Left lung (tissue), 10 donors: ENCODE results near the gene ARHGEF33. TPM values are rescaled to one million over a fixed set of nuclear protein-coding genes. Genes with fewer than 3 reads are reported as not detected.

Experiments
- ATAC-seq: fragments of 200-7000 bp; cut with Tn5 transposase; one replicate; pipeline ENCODE4 v1.9.1; 2020; ENCODE audit warnings: moderate library complexity
- DNase-seq, 4 donors: peaks; one replicate each; pipeline ENCODE4 v3.0.0-alpha.2; 2013 to 2020
- H3K27ac ChIP-seq, 2 donors: fragments of 200-600 bp; sonication (generic) in 1 of 2; one replicate each; pipeline versions ENCODE4 v1.5.0 to v1.8.0; 2020 to 2021
- H3K27me3 ChIP-seq, 2 donors: fragments of 200-600 bp; sonication (generic) in 1 of 2; one replicate each; pipeline versions ENCODE4 v1.5.0 to v1.8.0; 2020 to 2021
- H3K36me3 ChIP-seq, 2 donors: fragments of 200-600 bp; sonication (generic) in 1 of 2; one replicate each; pipeline versions ENCODE4 v1.5.0 to v1.8.0; 2020 to 2021
- H3K4me1 ChIP-seq, 2 donors: fragments of 200-600 bp; one replicate each; pipeline ENCODE4 v1.8.0; 2021
- H3K4me3 ChIP-seq, 2 donors: fragments of 200-600 bp; sonication (generic) in 1 of 2; one replicate each; pipeline versions ENCODE4 v1.5.0 to v1.8.0; 2020 to 2021; ENCODE audit warnings: mild to moderate bottlenecking in 1 of 2
- H3K9me3 ChIP-seq, 2 donors: fragments of 200-600 bp; sonication (generic) in 1 of 2; one replicate each; pipeline versions ENCODE4 v1.5.0 to v1.8.0; 2020 to 2021
- CTCF ChIP-seq, 2 donors: fragments of 200-600 bp; sonication (generic) in 1 of 2; IDR thresholded peaks; one replicate each; pipeline versions ENCODE4 v1.5.0 to v1.8.0; 2021; ENCODE audit warnings: antibody characterized with exemption in 2 of 2
- intact Hi-C, 2 donors: fragments of 100-400 bp; cut with DNase I; formaldehyde crosslinking; loops; one replicate each; pipeline versions ENCODE4 v1.11.2 to v1.14.2; 2022
- polyA plus RNA-seq, 6 donors: library from polyadenylated mRNA; unstranded; fragments of 120-200 nt; gene quantifications; one replicate each; pipeline ENCODE4 v1.2.1, GENCODE V29; 2013; ENCODE audit not compliant: insufficient read length in 6 of 6
- total RNA-seq, 2 donors: library from RNA; stranded (reverse); fragmentation: NEBNext Ultra II Directional; extraction: Animal tissue kit (Norgen Biotek cat#: 25700); gene quantifications; one replicate each; pipeline ENCODE4 v1.2.1, GENCODE V29; 2021
- donor health status: DM: no; HTN: yes; CAD: no.
- donor health status: DM: no; HTN: no; CAD: no.

Gene ARHGEF33
- total and polyA plus RNA-seq, 8 donors, result 0.82 to 4.1 (median 3.0) TPM

- TF ChIP-seq CTCF (IDR thresholded peaks at IDR 0.05), result no peak
- ATAC-seq (no peak), DNase-seq (no peak)
- Histone ChIP-seq H3K9me3 (no peaks in the 10 kb centered on the region), H3K4me3 (no peak overlapping the region), H3K4me1 (no peaks in the 10 kb centered on the region), H3K27ac (no peak overlapping the region), H3K36me3 (peaks cover 0 to 31% of the 10 kb centered on the region in 2 donors), H3K27me3 (no peaks in the 10 kb centered on the region)
- intact Hi-C loops, result no loop called here
Observed at GRCh38 chr2:38981670-38982357, 92.1 kb downstream of the ARHGEF33 start.

GRCh38 chr2:38982498-38982897 is 92.8 kb downstream of the ARHGEF33 start:
- Histone ChIP-seq H3K4me1 (no peaks in the 10 kb centered on the region), H3K27me3 (no peaks in the 10 kb centered on the region), H3K4me3 (no peak overlapping the region), H3K9me3 (no peaks in the 10 kb centered on the region), H3K27ac (no peak overlapping the region), H3K36me3 (peaks cover 0 to 38% of the 10 kb centered on the region in 2 donors)
- ATAC-seq, result no peak
- intact Hi-C loops, result no loop called here
- TF ChIP-seq CTCF (IDR thresholded peaks at IDR 0.05), result no peak
- no peak for DNase-seq

- TF ChIP-seq CTCF (IDR thresholded peaks at IDR 0.05), result no peak
- H3K4me1 ChIP-seq, result no peaks in the 10 kb centered on the region
- no peaks in the 10 kb centered on the region for H3K9me3 ChIP-seq
- no peak overlapping the region for H3K4me3 ChIP-seq
- no peak overlapping the region for H3K27ac ChIP-seq
- DNase-seq (no peak), ATAC-seq (no peak)
- intact Hi-C loops, result no loop called here
- H3K36me3 ChIP-seq, result peaks cover 0 to 72% of the 10 kb centered on the region in 2 donors
- H3K27me3 ChIP-seq, result no peaks in the 10 kb centered on the region
Observed at GRCh38 chr2:38988716-38989115, 99.0 kb downstream of the ARHGEF33 start.

- H3K9me3 ChIP-seq, result no peaks in the 10 kb centered on the region
- intact Hi-C loops, result no loop called here
- no peaks in the 10 kb centered on the region for H3K4me1 ChIP-seq
- no peak for DNase-seq
- no peak overlapping the region for H3K27ac ChIP-seq
- no peaks in the 10 kb centered on the region for H3K27me3 ChIP-seq
- no peak for ATAC-seq
- no peak overlapping the region for H3K4me3 ChIP-seq
- peaks cover 0 to 68% of the 10 kb centered on the region in 2 donors for H3K36me3 ChIP-seq
- no peak for TF ChIP-seq CTCF (IDR thresholded peaks at IDR 0.05)
Observed at GRCh38 chr2:38991899-38992298, 102.2 kb downstream of the ARHGEF33 start.

- DNase-seq, result peak in 2 of 4 donors; percentile 37 to 73
- peaks cover 0 to 83% of the 10 kb centered on the region in 2 donors for H3K36me3 ChIP-seq
- H3K4me3 ChIP-seq, result no peak overlapping the region
- peaks cover 0 to 14% of the 10 kb centered on the region in 2 donors for H3K4me1 ChIP-seq
- H3K27me3 ChIP-seq, result no peaks in the 10 kb centered on the region
- no peak for TF ChIP-seq CTCF (IDR thresholded peaks at IDR 0.05)
- ATAC-seq, result peak; percentile 91
- no peaks in the 10 kb centered on the region for H3K9me3 ChIP-seq
- intact Hi-C loops, result no loop called here
- peak overlapping the region in 1 of 2 donors; percentile 30 for H3K27ac ChIP-seq
Observed at GRCh38 chr2:38997781-38998180, 108.1 kb downstream of the ARHGEF33 start.
